MM.1S (cell line): Measurements from ENCODE around the gene C3orf20.

ENCODE experiments used
- CTCF ChIP-seq: fragments of 300-600 bp; sonication (generic); IDR thresholded peaks from 2 replicates; pipeline ENCODE4 v1.5.1; 2016; ENCODE audit warnings: antibody characterized with exemption, low read length, mixed read lengths
- EZH2 ChIP-seq: fragments of 300-600 bp; sonication (generic); optimal IDR thresholded peaks from 2 replicates; pipeline ENCODE3; 2017; ENCODE audit warnings: low read depth, mild to moderate bottlenecking, antibody characterized with exemption, low read length, mixed read lengths
- EZH2phosphoT487 ChIP-seq: fragments of 300-600 bp; sonication (generic); IDR thresholded peaks from 2 replicates; pipeline ENCODE4 v1.6.1; 2018; ENCODE audit warnings: antibody characterized with exemption, low read length

GRCh38 chr3:14789640-14790285 lies 114.8 kb downstream of the C3orf20 start:
- TF ChIP-seq CTCF (no peak), EZH2phosphoT487 (no peak), EZH2 (no peak)
